HCT116 (cell line): ENCODE results near the gene RNF182. TPM values are rescaled to one million over a fixed set of nuclear protein-coding genes. Genes with fewer than 3 reads are reported as not detected.
A peak's percentile ranks its signal among the peaks of the same experiment; 100 is the strongest.

Experiments
- ATAC-seq: fragments of 200-7000 bp; cut with Tn5 transposase; 2 replicates; pipeline ENCODE4 v1.9.1; 2020; ENCODE audit warnings: mild to moderate bottlenecking, moderate library complexity
- BruUV-seq: library from RNA; stranded (reverse); fragments of 400-500 nt; replicated peaks from 2 replicates; lab custom pipeline; 2021; lab: Mats Ljungman, UMichigan
- CTCF ChIA-PET: fragments of 300-600 bp; sonication (Branson Sonifier 250); formaldehyde crosslinking; loops from one replicate; lab custom pipeline; 2021; ENCODE audit warnings: antibody characterized with exemption; lab: Charles Lee
- POLR2A ChIA-PET: fragments of 300-600, 350-600 bp; sonication (Branson Sonifier 250); formaldehyde crosslinking; loops from one replicate; lab custom pipeline; 2021; ENCODE audit warnings: antibody characterized with exemption; lab: Charles Lee
- RAD21 ChIA-PET, 2 experiments: fragments of 300-600 bp; sonication (Branson Sonifier 250); formaldehyde crosslinking; loops; one replicate each; lab custom pipeline; 2023; ENCODE audit warnings: low total read pairs in 2 of 2; ENCODE audit not compliant: uncharacterized antibody in 2 of 2, unreplicated experiment in 2 of 2, low non-redundant PET in 1 of 2; lab: Charles Lee
- DNase-seq: peaks from one replicate; pipeline ENCODE4 v3.0.0-alpha.2; 2010; ENCODE audit warnings: low read depth, low spot score
- H2AFZ ChIP-seq: fragments of 200-600 bp; shearing (Covaris generic), sonication (generic); 2 replicates; pipeline ENCODE4 v1.6.1; 2017; ENCODE audit warnings: low read depth, mixed run types, mixed read lengths, antibody characterized with exemption, low read length; ENCODE audit not compliant: poor library complexity, severe bottlenecking
- H3K27ac ChIP-seq: 2 replicates; pipeline ENCODE4 v1.5.1; 2012; ENCODE audit warnings: low read depth, low read length
- H3K27me3 ChIP-seq: fragments of 200-600 bp; sonication (generic); 2 replicates; pipeline ENCODE4 v1.6.1; 2016; ENCODE audit warnings: mixed run types, low read length, mixed read lengths; ENCODE audit not compliant: insufficient read depth
- H3K36me3 ChIP-seq, 2 experiments: fragments of 200-500 bp in 1 of 2; fragments of 200-600 bp in 1 of 2; sonication (Bioruptor generic) in 1 of 2; sonication (generic) in 1 of 2; 2 replicates each; pipeline versions ENCODE4 v1.5.1 to v1.6.1; 2014 to 2016; ENCODE audit warnings: low read length in 2 of 2, inconsistent platforms in 1 of 2, mixed read lengths in 1 of 2, mixed run types in 1 of 2; ENCODE audit not compliant: insufficient read depth in 2 of 2, control insufficient read depth in 1 of 2
- H3K4me1 ChIP-seq, 2 experiments: fragments of 200-600 bp in 1 of 2; sonication (generic) in 1 of 2; 2 replicates each; pipeline versions ENCODE4 v1.5.1 to v1.6.1; 2012 to 2017; ENCODE audit warnings: low read length in 2 of 2, inconsistent platforms in 1 of 2, mild to moderate bottlenecking in 1 of 2, mixed read lengths in 1 of 2, mixed run types in 1 of 2, moderate library complexity in 1 of 2; ENCODE audit not compliant: insufficient read depth in 2 of 2, control insufficient read depth in 1 of 2
- H3K4me2 ChIP-seq: fragments of 200-600 bp; sonication (generic); 2 replicates; pipeline ENCODE4 v1.6.1; 2017; ENCODE audit warnings: mixed run types, low read length, mixed read lengths
- H3K4me3 ChIP-seq, 2 experiments: fragments of 200-600 bp in 1 of 2; sonication (generic) in 1 of 2; replicated peaks in 1 of 2; 2 replicates each; pipeline ENCODE4 v1.5.1; 2011 to 2016; ENCODE audit warnings: low read length in 2 of 2, control low read depth in 1 of 2, low read depth in 1 of 2, mild to moderate bottlenecking in 1 of 2, mixed read lengths in 1 of 2, mixed run types in 1 of 2
- H3K79me2 ChIP-seq: fragments of 200-600 bp; sonication (generic); 2 replicates; pipeline ENCODE4 v1.6.1; 2017; ENCODE audit warnings: mild to moderate bottlenecking, mixed run types, low read length, moderate library complexity, mixed read lengths; ENCODE audit not compliant: insufficient read depth
- H3K9ac ChIP-seq: fragments of 200-600 bp; sonication (generic); 2 replicates; pipeline ENCODE4 v1.6.1; 2016; ENCODE audit warnings: low read length, mixed read lengths
- H3K9me2 ChIP-seq: fragments of 200-600 bp; sonication (generic), shearing (Covaris generic); 2 replicates; pipeline ENCODE4 v1.6.1; 2017; ENCODE audit warnings: mixed run types, mild to moderate bottlenecking, moderate library complexity; ENCODE audit not compliant: insufficient read depth
- H3K9me3 ChIP-seq, 2 experiments: fragments of 200-500 bp in 1 of 2; fragments of 200-600 bp in 1 of 2; sonication (Bioruptor generic) in 1 of 2; sonication (generic) in 1 of 2; 2 replicates each; pipeline ENCODE4 v1.6.1; 2014 to 2017; ENCODE audit warnings: low read length in 2 of 2, mixed read lengths in 2 of 2, inconsistent platforms in 1 of 2, low read depth in 1 of 2, mild to moderate bottlenecking in 1 of 2, mixed run types in 1 of 2, moderate library complexity in 1 of 2; ENCODE audit not compliant: control insufficient read depth in 1 of 2, insufficient read depth in 1 of 2
- H4K20me1 ChIP-seq: fragments of 200-600 bp; sonication (generic), shearing (Covaris generic); 2 replicates; pipeline ENCODE4 v1.6.1; 2017; ENCODE audit warnings: mixed run types, mild to moderate bottlenecking, moderate library complexity; ENCODE audit not compliant: insufficient read depth
- CEBPB ChIP-seq: IDR thresholded peaks from 2 replicates; pipeline ENCODE4 v1.6.1; 2012; ENCODE audit warnings: low read depth
- CTCF ChIP-seq, 3 experiments: fragments of 200-600 bp in 1 of 3; sonication (generic) in 1 of 3; IDR thresholded peaks in 2 of 3; conservative IDR thresholded peaks in 1 of 3; 2 replicates each; pipeline ENCODE4 v1.5.1; 2012 to 2017; ENCODE audit warnings: low read depth in 2 of 3, low read length in 2 of 3, antibody characterized with exemption in 1 of 3, borderline replicate concordance in 1 of 3, control low read depth in 1 of 3, mild to moderate bottlenecking in 1 of 3, mixed read lengths in 1 of 3, mixed run types in 1 of 3, moderate library complexity in 1 of 3; ENCODE audit not compliant: insufficient read depth in 1 of 3
- EGR1 ChIP-seq: IDR thresholded peaks from 2 replicates; pipeline ENCODE4 v1.6.1; 2012; ENCODE audit warnings: low read depth
- ELF1 ChIP-seq: IDR thresholded peaks from 2 replicates; pipeline ENCODE4 v1.6.1; 2012; ENCODE audit warnings: low read depth, borderline replicate concordance
- EZH2 ChIP-seq: fragments of 200-600 bp; sonication (generic); IDR thresholded peaks from 2 replicates; pipeline ENCODE4 v1.6.1; 2017; ENCODE audit warnings: antibody characterized with exemption, mixed run types
- EZH2phosphoT487 ChIP-seq: fragments of 200-600 bp; IDR thresholded peaks from 2 replicates; pipeline ENCODE4 v1.6.1; 2018; ENCODE audit warnings: antibody characterized with exemption, borderline replicate concordance
- FOSL1 ChIP-seq: IDR thresholded peaks from 2 replicates; pipeline ENCODE4 v1.6.1; 2012; ENCODE audit warnings: low read depth
- JUND ChIP-seq: IDR thresholded peaks from 2 replicates; pipeline ENCODE4 v1.6.1; 2012
- MAX ChIP-seq: IDR thresholded peaks from 2 replicates; pipeline ENCODE4 v1.6.1; 2012
- POLR2AphosphoS5 ChIP-seq: IDR thresholded peaks from 2 replicates; pipeline ENCODE4 v1.6.1; 2011; ENCODE audit warnings: mild to moderate bottlenecking, low read depth, low read length, moderate library complexity
- RAD21 ChIP-seq: IDR thresholded peaks from 2 replicates; pipeline ENCODE4 v1.6.1; 2012; ENCODE audit warnings: low read depth, mild to moderate bottlenecking
- REST ChIP-seq: IDR thresholded peaks from 2 replicates; pipeline ENCODE4 v1.6.1; 2012; ENCODE audit warnings: low read depth
- SIN3A ChIP-seq: IDR thresholded peaks from 2 replicates; pipeline ENCODE4 v1.6.1; 2012; ENCODE audit warnings: low read depth
- TCF7L2 ChIP-seq: IDR thresholded peaks from 2 replicates; pipeline ENCODE4 v1.7.0; 2011; ENCODE audit warnings: borderline replicate concordance, inconsistent platforms; ENCODE audit not compliant: insufficient read depth, insufficient read length; ENCODE audit errors: extremely low read depth
- YY1 ChIP-seq: IDR thresholded peaks from 2 replicates; pipeline ENCODE4 v1.6.1; 2011; ENCODE audit warnings: low read length, low read depth, moderate library complexity, mild to moderate bottlenecking; ENCODE audit not compliant: insufficient replicate concordance; ENCODE audit errors: extremely low read depth
- ZBTB33 ChIP-seq: IDR thresholded peaks from 2 replicates; pipeline ENCODE4 v1.6.1; 2011; ENCODE audit warnings: mild to moderate bottlenecking, low read length, moderate library complexity; ENCODE audit not compliant: insufficient replicate concordance; ENCODE audit errors: extremely low read depth
- ZFX ChIP-seq: fragments of 450-650 bp; IDR thresholded peaks from 2 replicates; pipeline ENCODE4 v1.6.1; 2017
- ZNF274 ChIP-seq: fragments of 200-500 bp; sonication (Bioruptor generic); IDR thresholded peaks from 2 replicates; pipeline ENCODE4 v1.6.1; 2014; ENCODE audit warnings: mild to moderate bottlenecking, low read depth, low read length, inconsistent platforms
- intact Hi-C: fragments of 100-400 bp; cut with micrococcal nuclease; formaldehyde crosslinking; loops from 2 replicates; pipeline ENCODE4 v1.10.0; 2022
- total RNA-seq: library from RNA; stranded (reverse); gene quantifications from one replicate; pipeline ENCODE4 v1.2.1, GENCODE V29; 2021; ENCODE audit not compliant: unreplicated experiment
- TF ChIP-seq, protein P1 (sequence below): IDR thresholded peaks from 2 replicates; pipeline ENCODE4 v1.6.1; 2012

RNF182 gene
- total RNA-seq, 1 experiment from 2014 or later, result 6.5 TPM

- ATAC-seq, result peak; percentile 71
- no peak for TF ChIP-seq YY1
- no peak for TF ChIP-seq ZBTB33
- no peak for TF ChIP-seq ELF1
- TF ChIP-seq JUND, result peak; percentile 66
- no peak for TF ChIP-seq CTCF (IDR thresholded peaks at IDR 0.05 in 2 of 3, conservative IDR thresholded peaks at IDR 0.05 in 1 of 3; ENCODE audit: borderline replicate concordance in 1 of 3, insufficient read depth in 1 of 3, low read depth in 2 of 3, low read length in 2 of 3)
- no peak for TF ChIP-seq POLR2AphosphoS5
- no peak for TF ChIP-seq TCF7L2
- no peak for TF ChIP-seq ZNF274
- TF ChIP-seq, protein P1, sequence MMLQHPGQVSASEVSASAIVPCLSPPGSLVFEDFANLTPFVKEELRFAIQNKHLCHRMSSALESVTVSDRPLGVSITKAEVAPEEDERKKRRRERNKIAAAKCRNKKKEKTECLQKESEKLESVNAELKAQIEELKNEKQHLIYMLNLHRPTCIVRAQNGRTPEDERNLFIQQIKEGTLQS, result no peak
- TF ChIP-seq RAD21, result no peak
- TF ChIP-seq MAX, result peak; percentile 32; the same call in 1 of the 2 replicates
- TF ChIP-seq EZH2, result no peak
- no peak for TF ChIP-seq EZH2phosphoT487
- TF ChIP-seq ZFX, result no peak
- TF ChIP-seq SIN3A, result peak; percentile 68; the same call in 1 of the 2 replicates
- peak; percentile 75 for TF ChIP-seq FOSL1
- no peak for TF ChIP-seq EGR1
- TF ChIP-seq REST, result no peak
- TF ChIP-seq CEBPB, result no peak
These were observed 28.4 kb downstream of the RNF182 start for GRCh38 chr6:13953061-13953705.

More at GRCh38 chr6:13953061-13953705, 28.4 kb downstream of the RNF182 start:
- intact Hi-C loops, result no loop called here
- ChIA-PET POLR2A (no interaction called here), CTCF (no interaction called here), RAD21 (no interaction called here)
- Histone ChIP-seq H3K79me2 (no peaks in the 10 kb centered on the region), H3K4me2 (peak overlapping the region; percentile 44), H3K9me2 (no peaks in the 10 kb centered on the region), H3K9ac (0 out of 2 replicates have a peak overlapping the region, but pooled peaks have one; percentile 9), H3K36me3 (no peaks in the 10 kb centered on the region), H4K20me1 (no peaks in the 10 kb centered on the region), H3K4me3 (no peak overlapping the region), H3K4me1 (peaks cover 0 to 18% of the 10 kb centered on the region in 2 experiments; a peak in 1 of 4 replicates), H3K27me3 (no peaks in the 10 kb centered on the region), H3K27ac (peak overlapping the region; percentile 22; the same call in 1 of the 2 replicates), H2AFZ (no peak overlapping the region), H3K9me3 (no peaks in the 10 kb centered on the region)
- BruUV-seq, result no TSS peak
- DNase-seq, result peak; percentile 48
